Measurements from ENCODE around the gene MRPL49.
A peak's percentile ranks its signal among the peaks of the same experiment; 100 is the strongest.

MRPL49 gene

GRCh38 chr11:65086809-65087208 is 35.3 kb upstream of the MRPL49 start:
- no peak overlapping the region for H3K9ac ChIP-seq (ENCODE audit: low read depth in 1 of 2, low read length in 2 of 2)
- H3K4me1 ChIP-seq (ENCODE audit: control insufficient read depth in 1 of 2, insufficient read depth in 2 of 2, low read length in 2 of 2): peaks cover 22 to 25% of the 10 kb centered on the region in 2 donors
- no peak overlapping the region for H3K27ac ChIP-seq (ENCODE audit: low read depth, low read length)
- H3K4me3 ChIP-seq (ENCODE audit: low read depth in 1 of 2, low read length in 2 of 2): no peak overlapping the region
- peaks cover 22 to 46% of the 10 kb centered on the region in 2 donors for H3K36me3 ChIP-seq (ENCODE audit: control insufficient read depth in 1 of 2, insufficient read depth in 2 of 2, low read length in 2 of 2)
- no peaks in the 10 kb centered on the region for H3K9me3 ChIP-seq (ENCODE audit: control insufficient read depth in 1 of 2, low read length in 2 of 2)
- H3K27me3 ChIP-seq (ENCODE audit: control insufficient read depth in 1 of 2, insufficient read depth in 2 of 2, low read length in 2 of 2): no peaks in the 10 kb centered on the region

- Histone ChIP-seq H3K4me3 (ENCODE audit: low read depth in 1 of 2, low read length in 2 of 2) (no peak overlapping the region), H3K9me3 (ENCODE audit: control insufficient read depth in 1 of 2, low read length in 2 of 2) (no peaks in the 10 kb centered on the region), H3K27ac (ENCODE audit: low read depth, low read length) (no peak overlapping the region), H3K36me3 (ENCODE audit: control insufficient read depth in 1 of 2, insufficient read depth in 2 of 2, low read length in 2 of 2) (peaks cover 22 to 46% of the 10 kb centered on the region in 2 donors), H3K4me1 (ENCODE audit: control insufficient read depth in 1 of 2, insufficient read depth in 2 of 2, low read length in 2 of 2) (peaks cover 22 to 25% of the 10 kb centered on the region in 2 donors), H3K27me3 (ENCODE audit: control insufficient read depth in 1 of 2, insufficient read depth in 2 of 2, low read length in 2 of 2) (no peaks in the 10 kb centered on the region), H3K9ac (ENCODE audit: low read depth in 1 of 2, low read length in 2 of 2) (no peak overlapping the region)
These were observed 34.9 kb upstream of the MRPL49 start for GRCh38 chr11:65087216-65087615.

GRCh38 chr11:65087827-65088226 is 34.3 kb upstream of the MRPL49 start:
- Histone ChIP-seq H3K9me3 (ENCODE audit: control insufficient read depth in 1 of 2, low read length in 2 of 2) (no peaks in the 10 kb centered on the region), H3K27me3 (ENCODE audit: control insufficient read depth in 1 of 2, insufficient read depth in 2 of 2, low read length in 2 of 2) (no peaks in the 10 kb centered on the region), H3K4me1 (ENCODE audit: control insufficient read depth in 1 of 2, insufficient read depth in 2 of 2, low read length in 2 of 2) (peaks cover 21% of the 10 kb centered on the region in 2 donors), H3K9ac (ENCODE audit: low read depth in 1 of 2, low read length in 2 of 2) (no peak overlapping the region), H3K27ac (ENCODE audit: low read depth, low read length) (no peak overlapping the region), H3K36me3 (ENCODE audit: control insufficient read depth in 1 of 2, insufficient read depth in 2 of 2, low read length in 2 of 2) (peaks cover 22 to 46% of the 10 kb centered on the region in 2 donors), H3K4me3 (ENCODE audit: low read depth in 1 of 2, low read length in 2 of 2) (no peak overlapping the region)

GRCh38 chr11:65089621-65090020 is 32.5 kb upstream of the MRPL49 start:
- Histone ChIP-seq H3K4me1 (ENCODE audit: control insufficient read depth in 1 of 2, insufficient read depth in 2 of 2, low read length in 2 of 2) (peaks cover 10 to 12% of the 10 kb centered on the region in 2 donors), H3K36me3 (ENCODE audit: control insufficient read depth in 1 of 2, insufficient read depth in 2 of 2, low read length in 2 of 2) (peaks cover 22 to 46% of the 10 kb centered on the region in 2 donors), H3K9ac (ENCODE audit: low read depth in 1 of 2, low read length in 2 of 2) (no peak overlapping the region)

GRCh38 chr11:65090628-65091027 is 31.5 kb upstream of the MRPL49 start:
- no peak overlapping the region for H3K9ac ChIP-seq (ENCODE audit: low read depth in 1 of 2, low read length in 2 of 2)
- H3K27ac ChIP-seq (ENCODE audit: low read depth, low read length): no peak overlapping the region
- peaks cover under 1 to 3% of the 10 kb centered on the region in 2 donors for H3K4me1 ChIP-seq (ENCODE audit: control insufficient read depth in 1 of 2, insufficient read depth in 2 of 2, low read length in 2 of 2)
- no peak overlapping the region for H3K4me3 ChIP-seq (ENCODE audit: low read depth in 1 of 2, low read length in 2 of 2)
- H3K9me3 ChIP-seq (ENCODE audit: control insufficient read depth in 1 of 2, low read length in 2 of 2): no peaks in the 10 kb centered on the region
- peaks cover 18 to 43% of the 10 kb centered on the region in 2 donors for H3K36me3 ChIP-seq (ENCODE audit: control insufficient read depth in 1 of 2, insufficient read depth in 2 of 2, low read length in 2 of 2)
- H3K27me3 ChIP-seq (ENCODE audit: control insufficient read depth in 1 of 2, insufficient read depth in 2 of 2, low read length in 2 of 2): no peaks in the 10 kb centered on the region

More at GRCh38 chr11:65089621-65090020, 32.5 kb upstream of the MRPL49 start:
- Histone ChIP-seq H3K9me3 (ENCODE audit: control insufficient read depth in 1 of 2, low read length in 2 of 2) (no peaks in the 10 kb centered on the region), H3K27me3 (ENCODE audit: control insufficient read depth in 1 of 2, insufficient read depth in 2 of 2, low read length in 2 of 2) (no peaks in the 10 kb centered on the region), H3K27ac (ENCODE audit: low read depth, low read length) (no peak overlapping the region), H3K4me3 (ENCODE audit: low read depth in 1 of 2, low read length in 2 of 2) (no peak overlapping the region)

- Histone ChIP-seq H3K9ac (ENCODE audit: low read depth in 1 of 2, low read length in 2 of 2) (peak overlapping the region; percentile 35 to 77), H3K27ac (ENCODE audit: low read depth, low read length) (no peak overlapping the region), H3K4me1 (ENCODE audit: control insufficient read depth in 1 of 2, insufficient read depth in 2 of 2, low read length in 2 of 2) (peaks cover 9% of the 10 kb centered on the region in 2 donors), H3K27me3 (ENCODE audit: control insufficient read depth in 1 of 2, insufficient read depth in 2 of 2, low read length in 2 of 2) (no peaks in the 10 kb centered on the region), H3K36me3 (ENCODE audit: control insufficient read depth in 1 of 2, insufficient read depth in 2 of 2, low read length in 2 of 2) (peaks cover 0 to 12% of the 10 kb centered on the region in 2 donors), H3K9me3 (ENCODE audit: control insufficient read depth in 1 of 2, low read length in 2 of 2) (no peaks in the 10 kb centered on the region), H3K4me3 (ENCODE audit: low read depth in 1 of 2, low read length in 2 of 2) (peak overlapping the region; percentile 79 to 94)
These were observed 26.7 kb upstream of the MRPL49 start for GRCh38 chr11:65095427-65095826.

GRCh38 chr11:65095974-65096806 is 25.9 kb upstream of the MRPL49 start, which contains the start of gene VPS51:
TSS of gene VPS51 (plus strand) at chr11:65096214. CDS start at chr11:65096251, 37 bp downstream.
- Histone ChIP-seq H3K9ac (ENCODE audit: low read depth in 1 of 2, low read length in 2 of 2) (peak within 1 kb of the TSS; percentile 58 to 77), H3K4me1 (ENCODE audit: control insufficient read depth in 1 of 2, insufficient read depth in 2 of 2, low read length in 2 of 2) (peaks cover 9% of the 10 kb centered on the region in 2 donors), H3K27ac (ENCODE audit: low read depth, low read length) (peak within 1 kb of the TSS; percentile 89), H3K36me3 (ENCODE audit: control insufficient read depth in 1 of 2, insufficient read depth in 2 of 2, low read length in 2 of 2) (peaks cover 0 to 12% of the 10 kb centered on the region in 2 donors), H3K4me3 (ENCODE audit: low read depth in 1 of 2, low read length in 2 of 2) (peak within 1 kb of the TSS; percentile 79 to 94), H3K27me3 (ENCODE audit: control insufficient read depth in 1 of 2, insufficient read depth in 2 of 2, low read length in 2 of 2) (no peaks in the 10 kb centered on the region), H3K9me3 (ENCODE audit: control insufficient read depth in 1 of 2, low read length in 2 of 2) (no peaks in the 10 kb centered on the region)

- Histone ChIP-seq H3K4me1 (ENCODE audit: control insufficient read depth in 1 of 2, insufficient read depth in 2 of 2, low read length in 2 of 2) (peaks cover 9% of the 10 kb centered on the region in 2 donors), H3K9ac (ENCODE audit: low read depth in 1 of 2, low read length in 2 of 2) (peak overlapping the region; percentile 36 to 58), H3K4me3 (ENCODE audit: low read depth in 1 of 2, low read length in 2 of 2) (peak overlapping the region; percentile 79 to 94), H3K27ac (ENCODE audit: low read depth, low read length) (peak overlapping the region; percentile 89), H3K36me3 (ENCODE audit: control insufficient read depth in 1 of 2, insufficient read depth in 2 of 2, low read length in 2 of 2) (peaks cover 0 to 12% of the 10 kb centered on the region in 2 donors), H3K27me3 (ENCODE audit: control insufficient read depth in 1 of 2, insufficient read depth in 2 of 2, low read length in 2 of 2) (no peaks in the 10 kb centered on the region), H3K9me3 (ENCODE audit: control insufficient read depth in 1 of 2, low read length in 2 of 2) (no peaks in the 10 kb centered on the region)
These were observed 25.2 kb upstream of the MRPL49 start for GRCh38 chr11:65096926-65097325.

- no peak overlapping the region for H3K27ac ChIP-seq (ENCODE audit: low read depth, low read length)
- peaks cover 7 to 9% of the 10 kb centered on the region in 2 donors for H3K4me1 ChIP-seq (ENCODE audit: control insufficient read depth in 1 of 2, insufficient read depth in 2 of 2, low read length in 2 of 2)
- H3K9me3 ChIP-seq (ENCODE audit: control insufficient read depth in 1 of 2, low read length in 2 of 2): no peaks in the 10 kb centered on the region
- H3K36me3 ChIP-seq (ENCODE audit: control insufficient read depth in 1 of 2, insufficient read depth in 2 of 2, low read length in 2 of 2): peaks cover 0 to 16% of the 10 kb centered on the region in 2 donors
- no peaks in the 10 kb centered on the region for H3K27me3 ChIP-seq (ENCODE audit: control insufficient read depth in 1 of 2, insufficient read depth in 2 of 2, low read length in 2 of 2)
- no peak overlapping the region for H3K9ac ChIP-seq (ENCODE audit: low read depth in 1 of 2, low read length in 2 of 2)
- H3K4me3 ChIP-seq (ENCODE audit: low read depth in 1 of 2, low read length in 2 of 2): no peak overlapping the region
These were observed 21.3 kb upstream of the MRPL49 start for GRCh38 chr11:65100674-65101350.
